Motor neuron (in vitro differentiated cells): ENCODE results near the gene SRSF7. TPM values are rescaled to one million over a fixed set of nuclear protein-coding genes. Genes with fewer than 3 reads are reported as not detected.
"Not testable (repeated sequence)": the region's sequence is repeated elsewhere in the genome, so short reads cannot be mapped to it uniquely, and the experiment has no call there.

Experiments
- ATAC-seq, 8 experiments: fragments of 200-7000 bp; cut with Tn5 transposase; replicated peaks in 6 of 8; 2 replicates each; pipeline ENCODE4 v1.8.0; 2021; ENCODE audit warnings: mild to moderate bottlenecking in 8 of 8, moderate library complexity in 8 of 8
- H3K27ac ChIP-seq, 2 donors: fragments of 250-450 bp; sonication (Bioruptor Pico); 2 replicates each; pipeline ENCODE4 v1.9.0; 2021; ENCODE audit warnings: antibody characterized with exemption in 2 of 2, mild to moderate bottlenecking in 2 of 2, moderate library complexity in 1 of 2
- H3K4me1 ChIP-seq, 2 donors: fragments of 250-450 bp; sonication (Bioruptor Pico); replicated peaks in 1 of 2; 2 replicates each; pipeline ENCODE4 v1.6.1; 2021; ENCODE audit warnings: antibody characterized with exemption in 2 of 2, mild to moderate bottlenecking in 2 of 2, moderate library complexity in 1 of 2
- H3K4me3 ChIP-seq, 5 donors: fragments of 250-450 bp; sonication (Bioruptor Pico); 2 replicates each; pipeline ENCODE4 v1.9.0; 2021; ENCODE audit warnings: antibody characterized with exemption in 5 of 5, mild to moderate bottlenecking in 5 of 5, moderate library complexity in 4 of 5
- WGBS, 10 experiments: fragments of 450-650 bp; shearing (Covaris generic); methylation state at CpG; one replicate each; pipeline ENCODE4 v1.0.0; 2022; 5-methylcytosine and 5-hydroxymethylcytosine counted together
- in situ Hi-C, 9 experiments: fragments of 400-800 bp; cut with MboI; loops; one replicate each; pipeline ENCODE4 v1.15.0; 2021; ENCODE audit warnings: low sequenced_read_pairs in 9 of 9, low pct_unique_long_range_greater_than_20kb in 2 of 9; ENCODE audit not compliant: unreplicated experiment in 9 of 9
- total RNA-seq, 8 experiments: library from RNA; unstranded; fragments of 300-600 nt; gene quantifications; 2 replicates each; pipeline versions ENCODE4 v1.2.3 to v1.2.4, GENCODE V29; 2022

SRSF7 gene
- total RNA-seq, 8 experiments from 2014 or later, result 86.3 to 270 (median 120) TPM

GRCh38 chr2:38739524-38739923 lies 11.6 kb downstream of the SRSF7 start:
- no peak overlapping the region for H3K27ac ChIP-seq
- H3K4me3 ChIP-seq, result no peak overlapping the region
- no peaks in the 10 kb centered on the region for H3K4me1 ChIP-seq
- 91 to 100% (median 100%) methylated on average over 1 to 2 of the region's 2 CpGs; no CpG with 5 or more reads in 1 of the 10 experiments for WGBS, 10 experiments
- in situ Hi-C loops, result loop anchor here in 2 of 9 experiments (10.0 to 25.0 kb wide), 2 partner anchors 135 to 427 kb away; partner anchors contain the start of gene HNRNPLL (in 1 of the 2)
- no peak for ATAC-seq

DNA sequence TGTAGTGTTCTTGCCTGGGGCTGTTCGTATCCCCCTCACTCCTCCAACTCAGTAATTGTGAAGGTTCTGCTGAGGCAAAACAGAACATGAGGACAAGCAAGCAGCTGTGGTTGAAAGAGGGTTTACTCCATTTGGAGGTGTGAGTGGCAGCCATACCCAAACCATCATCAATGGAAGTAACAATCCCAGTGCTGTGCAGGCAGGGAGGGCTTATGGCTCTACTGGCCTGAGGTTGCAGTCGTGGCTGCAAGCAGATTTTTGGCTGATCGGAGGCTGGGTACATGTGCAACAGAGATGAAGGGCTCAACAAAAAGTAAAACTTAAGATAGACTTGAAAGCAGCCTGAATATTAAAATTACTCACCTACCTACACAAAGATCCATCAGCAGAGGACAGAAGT lies 13.2 kb downstream of the SRSF7 start:
- Histone ChIP-seq H3K4me3 (no peak overlapping the region), H3K27ac (no peak overlapping the region), H3K4me1 (peaks cover 0 to 6% of the 10 kb centered on the region in 2 donors)
- ATAC-seq, result peak in 1 of 8 experiments; percentile 1
- 94 to 100% (median 100%) methylated on average over 1 to 3 of the region's 3 CpGs; no CpG with 5 or more reads in 4 of the 10 experiments for WGBS, 10 experiments
- in situ Hi-C loops, result loop anchor here in 2 of 9 experiments (10.0 to 25.0 kb wide), 2 partner anchors 133 to 426 kb away; partner anchors contain the start of gene HNRNPLL (in 1 of the 2)

DNA sequence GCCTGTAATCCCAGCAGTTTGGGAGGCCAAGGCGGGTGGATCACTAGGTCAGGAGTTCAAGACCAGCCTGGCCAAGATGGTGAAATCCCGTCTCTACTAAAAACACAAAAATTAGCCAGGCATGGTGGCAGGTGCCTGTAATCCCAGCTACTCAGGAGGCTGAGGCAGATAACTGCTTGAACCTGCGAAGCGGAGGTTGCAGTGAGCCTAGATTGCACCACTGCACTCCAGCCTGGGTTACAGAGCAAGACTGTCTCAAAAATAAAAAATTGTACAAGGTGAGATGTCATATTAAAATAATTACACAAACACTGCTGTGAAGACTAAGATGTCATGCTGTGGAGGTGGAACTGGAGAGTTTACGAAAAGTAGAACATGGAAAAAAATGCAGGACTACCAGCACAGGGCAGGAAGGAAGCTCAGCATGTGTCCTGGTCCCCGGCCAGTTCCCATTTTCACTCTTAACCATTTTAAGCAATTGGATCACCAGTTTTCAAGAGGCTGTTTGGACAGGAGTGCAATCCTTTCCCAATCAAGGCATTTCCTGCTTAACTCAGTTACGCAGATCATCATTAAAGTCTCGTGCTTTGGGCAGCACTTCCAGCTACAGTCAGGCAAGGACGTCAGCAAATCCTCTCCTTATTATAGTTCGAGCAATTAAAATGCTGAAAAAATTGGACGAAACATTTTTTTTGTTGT lies 14.0 kb downstream of the SRSF7 start:
- in situ Hi-C loops, result loop anchor here in 2 of 9 experiments (10.0 to 25.0 kb wide), 2 partner anchors 132 to 425 kb away; partner anchors contain the start of gene HNRNPLL (in 1 of the 2)
- not testable (repeated sequence) for ATAC-seq, H3K27ac ChIP-seq

DNA sequence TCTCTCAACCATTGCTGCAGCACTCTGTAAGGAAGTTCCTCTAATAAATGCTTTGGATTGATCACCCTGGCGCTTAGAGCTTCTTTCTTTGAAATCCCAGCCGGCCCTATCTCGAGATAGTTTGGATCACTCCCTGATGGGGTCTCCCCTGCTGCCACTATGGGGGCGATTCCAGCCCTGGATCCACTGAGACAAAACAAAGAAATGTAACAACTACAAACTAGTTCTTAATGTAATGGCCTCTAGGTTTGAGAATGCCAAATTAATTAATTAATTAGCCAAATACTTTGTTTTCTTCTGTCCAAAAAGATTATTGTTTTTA lies 15.2 kb downstream of the SRSF7 start:
- H3K27ac ChIP-seq, result no peak overlapping the region
- peaks cover 0 to 6% of the 10 kb centered on the region in 2 donors for H3K4me1 ChIP-seq
- WGBS, 10 experiments, result 0 to 100% (median 72%) methylated on average over 1 to 4 of the region's 4 CpGs; no CpG with 5 or more reads in 2 of the 10 experiments
- ATAC-seq, result peak in 1 of 8 experiments; percentile 2
- H3K4me3 ChIP-seq, result no peak overlapping the region
- in situ Hi-C loops, result loop anchor here in 2 of 9 experiments (10.0 to 25.0 kb wide), 2 partner anchors 131 to 424 kb away; partner anchors contain the start of gene HNRNPLL (in 1 of the 2)

More for the DNA sequence above, 14.0 kb downstream of the SRSF7 start:
- 80 to 100% (median 91%) methylated on average over 1 to 10 of the region's 11 CpGs for WGBS, 10 experiments
- not testable (repeated sequence) for H3K4me3 ChIP-seq, H3K4me1 ChIP-seq

- 59 to 93% (median 69%) methylated on average over 3 to 9 of the region's 9 CpGs; no CpG with 5 or more reads in 1 of the 10 experiments for WGBS, 10 experiments
- in situ Hi-C loops, result loop anchor here in 2 of 9 experiments (10.0 to 25.0 kb wide), 2 partner anchors 130 to 422 kb away; partner anchors contain the start of gene HNRNPLL (in 1 of the 2)
These were observed 16.7 kb downstream of the SRSF7 start for GRCh38 chr2:38734299-38735058.

GRCh38 chr2:38733300-38733971 lies 17.7 kb downstream of the SRSF7 start:
- H3K27ac ChIP-seq, result no peak overlapping the region
- 60 to 100% (median 80%) methylated on average over 1 to 5 of the region's 6 CpGs; no CpG with 5 or more reads in 1 of the 10 experiments for WGBS, 10 experiments
- in situ Hi-C loops, result loop anchor here in 2 of 9 experiments (10.0 to 25.0 kb wide), 2 partner anchors 129 to 421 kb away; partner anchors contain the start of gene HNRNPLL (in 1 of the 2)
- H3K4me1 ChIP-seq, result peaks cover 0 to 6% of the 10 kb centered on the region in 2 donors
- no peak overlapping the region for H3K4me3 ChIP-seq
- no peak for ATAC-seq

More at GRCh38 chr2:38734299-38735058, 16.7 kb downstream of the SRSF7 start:
- Histone ChIP-seq H3K27ac (no peak overlapping the region), H3K4me3 (no peak overlapping the region), H3K4me1 (peaks cover 0 to 6% of the 10 kb centered on the region in 2 donors)
- ATAC-seq, result peak in 2 of 8 experiments; percentile 11 to 46

DNA sequence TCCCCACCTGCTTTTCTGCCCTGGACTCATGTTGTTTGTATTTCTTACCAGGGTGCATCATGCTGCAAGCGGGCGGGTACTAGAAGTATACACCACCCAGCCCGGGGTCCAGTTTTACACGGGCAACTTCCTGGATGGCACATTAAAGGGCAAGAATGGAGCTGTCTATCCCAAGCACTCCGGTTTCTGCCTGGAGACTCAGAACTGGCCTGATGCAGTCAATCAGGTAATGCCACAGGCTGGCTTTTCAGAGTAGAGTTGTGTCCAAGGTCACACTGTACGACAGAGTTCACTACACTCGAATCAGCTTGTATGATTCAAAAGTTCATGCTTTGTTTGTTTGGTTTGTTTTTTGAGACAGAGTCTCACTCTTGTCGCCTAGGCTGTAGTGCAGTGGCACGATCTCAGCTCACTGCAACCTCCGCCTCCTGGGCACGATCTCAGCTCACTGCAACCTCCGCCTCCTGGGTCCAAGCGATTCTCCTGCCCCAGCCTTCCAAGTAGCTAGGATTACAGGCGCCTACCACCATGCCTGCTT lies 19.4 kb downstream of the SRSF7 start:
- H3K4me1 ChIP-seq, result peaks cover 0 to 6% of the 10 kb centered on the region in 2 donors
- no peak overlapping the region for H3K27ac ChIP-seq
- H3K4me3 ChIP-seq, result no peak overlapping the region
- ATAC-seq, result no peak
- in situ Hi-C loops, result loop anchor here in 2 of 9 experiments (10.0 to 25.0 kb wide), 2 partner anchors 127 to 419 kb away; partner anchors contain the start of gene HNRNPLL (in 1 of the 2)
- WGBS, 10 experiments, result 84 to 100% (median 89%) methylated on average over 1 to 12 of the region's 14 CpGs; no CpG with 5 or more reads in 3 of the 10 experiments

- ATAC-seq, result no peak
- Histone ChIP-seq H3K4me1 (peaks cover 0 to 6% of the 10 kb centered on the region in 2 donors), H3K4me3 (no peak overlapping the region), H3K27ac (no peak overlapping the region)
- in situ Hi-C loops, result loop anchor here in 2 of 9 experiments (10.0 to 25.0 kb wide), 2 partner anchors 126 to 419 kb away; partner anchors contain the start of gene HNRNPLL (in 1 of the 2)
- WGBS, 10 experiments, result 86 to 100% (median 100%) methylated on average over 1 to 6 of the region's 7 CpGs; no CpG with 5 or more reads in 2 of the 10 experiments
These were observed 20.1 kb downstream of the SRSF7 start for GRCh38 chr2:38731090-38731489.

GRCh38 chr2:38728694-38729093 lies 22.5 kb downstream of the SRSF7 start:
- no peak for ATAC-seq
- in situ Hi-C loops, result loop anchor here in 2 of 9 experiments (25.0 kb wide), 1 partner anchor 416 kb away; no protein-coding TSS in a partner anchor
- H3K4me3 ChIP-seq, result no peak overlapping the region
- 0 to 75% (median 31%) methylated on average over 1 to 2 of the region's 2 CpGs; no CpG with 5 or more reads in 1 of the 10 experiments for WGBS, 10 experiments
- H3K4me1 ChIP-seq, result peaks cover 0 to 5% of the 10 kb centered on the region in 2 donors
- H3K27ac ChIP-seq, result no peak overlapping the region

DNA sequence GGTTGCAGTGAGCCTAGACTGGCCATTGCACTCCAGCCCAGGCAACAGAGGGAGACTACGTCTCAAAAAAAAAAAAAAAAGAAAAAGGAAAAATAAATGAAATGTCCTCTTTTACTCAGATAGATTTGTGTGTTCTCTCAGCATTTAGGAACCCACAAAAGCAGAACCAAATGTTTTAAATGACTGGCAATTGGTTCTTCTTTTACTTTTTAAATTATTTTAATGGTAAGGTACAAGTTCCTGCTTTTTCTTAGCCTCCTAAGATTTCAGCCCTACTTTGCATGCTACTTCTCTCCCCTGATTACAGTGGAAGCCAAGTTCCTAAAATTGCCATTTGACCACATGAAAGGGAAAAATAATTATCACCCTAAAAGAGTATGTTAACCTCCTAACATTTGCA lies 23.5 kb downstream of the SRSF7 start:
- ATAC-seq, result no peak
- in situ Hi-C loops, result loop anchor here in 2 of 9 experiments (25.0 kb wide), 1 partner anchor 415 kb away; no protein-coding TSS in a partner anchor
- Histone ChIP-seq H3K4me1 (no peaks in the 10 kb centered on the region), H3K4me3 (no peak overlapping the region), H3K27ac (no peak overlapping the region)
- 50 to 80% methylated on average over 1 of the region's 1 CpG; no CpG with 5 or more reads in 8 of the 10 experiments for WGBS, 10 experiments

DNA sequence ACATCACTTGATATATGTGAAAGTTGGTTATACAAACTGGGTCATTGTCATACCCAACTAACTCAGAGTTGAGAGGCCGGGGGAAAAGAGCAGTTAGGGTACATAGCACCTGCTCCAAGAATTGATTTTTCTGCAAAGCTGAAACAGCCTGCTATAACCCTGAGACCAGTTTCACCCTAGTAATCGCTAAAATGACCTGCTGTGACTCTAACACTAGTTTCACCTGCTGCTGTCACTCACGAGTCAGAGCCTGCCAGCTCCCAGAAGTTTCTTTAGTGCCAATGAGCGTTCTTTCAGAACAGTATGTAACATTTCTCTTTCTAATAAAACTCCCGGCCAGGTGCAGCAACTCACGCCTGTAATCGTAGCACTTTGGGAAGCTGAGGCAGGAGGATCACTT lies 28.0 kb downstream of the SRSF7 start:
- Histone ChIP-seq H3K4me3 (no peak overlapping the region), H3K4me1 (no peaks in the 10 kb centered on the region), H3K27ac (no peak overlapping the region)
- in situ Hi-C loops, result loop anchor here in 1 of 9 experiments (25.0 kb wide), 1 partner anchor 111 kb away; the partner anchor contains the start of gene HNRNPLL
- 68 to 100% (median 81%) methylated on average over 1 to 7 of the region's 7 CpGs; no CpG with 5 or more reads in 1 of the 10 experiments for WGBS, 10 experiments
- ATAC-seq, result no peak
